Activated CD4-positive, CD25-positive, alpha-beta regulatory T cell treated with anti-CD3 and anti-CD28 coated beads, Interleukin-2, amount 50 U/mL, for 24 hours (primary cell): ENCODE measurements around the gene LSM4.

Experiments used
- ATAC-seq, 2 donors: fragments of 150-1000 bp; cut with Tn5 transposase; one replicate each; pipeline ENCODE4 v1.10.0; 2021; ENCODE audit warnings: mild to moderate bottlenecking in 1 of 2, moderate library complexity in 1 of 2

Gene LSM4

DNA sequence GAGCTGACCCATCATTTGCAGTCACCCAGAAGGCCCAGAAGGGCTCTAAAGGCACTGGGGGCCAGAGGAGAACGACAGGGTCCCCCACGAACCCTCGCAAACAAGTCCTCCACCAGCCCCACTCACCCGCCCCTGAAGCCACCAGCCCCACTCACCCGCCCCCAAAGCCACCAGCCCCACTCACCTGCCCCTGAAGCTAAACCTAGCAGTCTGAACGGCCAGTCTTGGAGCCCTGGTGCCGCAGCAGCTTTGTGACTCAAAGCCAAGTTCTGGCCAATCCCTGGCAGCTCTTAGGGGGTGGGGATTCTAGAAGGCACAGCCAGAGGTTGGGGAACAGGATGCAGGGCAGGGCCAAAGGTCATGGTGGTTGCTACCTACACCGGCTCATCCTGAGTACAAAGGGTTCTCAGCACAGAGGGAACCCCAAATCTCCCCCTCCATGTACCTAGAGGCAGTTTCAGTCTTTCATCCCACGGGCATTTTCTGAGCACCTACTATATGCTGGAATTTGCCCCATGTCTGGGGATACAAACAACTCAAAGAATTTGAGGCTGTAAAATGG, 48.6 kb downstream of the LSM4 start, which contains the start of gene IQCN:
Gene IQCN, minus strand, starts transcription at position 234 of the 562 bp plus-strand sequence. CDS start 4,974 bp downstream, outside the sequence.
- peak in 1 of 2 donors; percentile 11 for ATAC-seq

DNA sequence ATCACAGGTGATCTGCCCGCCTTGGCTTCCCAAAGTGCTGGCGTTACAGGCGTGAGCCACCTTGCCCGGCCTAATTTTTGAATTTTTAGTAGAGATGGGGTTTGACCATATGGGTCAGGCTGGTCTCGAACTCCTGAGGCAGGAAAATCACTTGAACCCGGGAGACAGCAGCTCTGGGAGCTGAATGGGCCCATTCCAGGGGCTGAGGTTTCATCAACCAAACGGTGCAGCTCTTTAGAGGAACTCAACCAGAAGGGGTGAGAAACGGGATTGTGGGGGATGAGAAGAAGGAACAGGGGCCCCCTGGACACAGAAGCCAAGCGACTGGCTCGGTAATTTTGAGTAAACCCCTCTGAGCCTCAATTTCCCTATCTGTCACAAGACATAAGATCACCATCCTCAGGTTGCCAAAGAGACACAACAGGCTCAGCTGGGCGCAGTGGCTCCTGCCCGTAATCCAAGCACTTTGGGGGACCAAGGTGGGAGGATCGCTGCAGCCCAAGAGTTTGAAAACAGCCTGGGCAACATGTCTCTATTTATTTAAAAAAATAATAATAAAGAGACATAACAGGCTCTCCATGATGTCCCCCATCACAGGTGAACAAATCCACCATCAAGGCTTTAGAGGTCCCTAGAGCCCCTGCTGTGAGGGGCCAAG, 49.2 kb downstream of the LSM4 start:
- no peak for ATAC-seq

DNA sequence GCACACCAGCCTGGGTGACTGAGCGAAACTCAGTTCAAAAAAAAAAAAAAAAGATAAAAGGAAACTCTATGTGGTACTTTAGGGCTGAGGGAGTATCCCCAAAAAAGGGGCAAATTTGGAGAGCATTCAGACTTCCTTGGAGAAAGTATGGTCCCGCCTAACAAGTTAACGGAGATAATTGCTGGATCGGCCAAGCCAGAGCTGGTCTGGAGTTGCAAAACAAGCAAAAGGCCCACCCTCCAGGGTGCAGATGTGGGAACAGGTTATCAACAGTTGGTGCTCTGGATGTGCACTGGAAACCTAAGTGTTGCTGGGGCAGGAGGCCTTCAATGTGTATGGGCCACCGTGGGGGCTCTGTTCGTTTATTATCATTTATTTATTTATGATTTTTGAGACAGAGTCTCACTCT, 51.4 kb downstream of the LSM4 start:
- ATAC-seq: no peak

DNA sequence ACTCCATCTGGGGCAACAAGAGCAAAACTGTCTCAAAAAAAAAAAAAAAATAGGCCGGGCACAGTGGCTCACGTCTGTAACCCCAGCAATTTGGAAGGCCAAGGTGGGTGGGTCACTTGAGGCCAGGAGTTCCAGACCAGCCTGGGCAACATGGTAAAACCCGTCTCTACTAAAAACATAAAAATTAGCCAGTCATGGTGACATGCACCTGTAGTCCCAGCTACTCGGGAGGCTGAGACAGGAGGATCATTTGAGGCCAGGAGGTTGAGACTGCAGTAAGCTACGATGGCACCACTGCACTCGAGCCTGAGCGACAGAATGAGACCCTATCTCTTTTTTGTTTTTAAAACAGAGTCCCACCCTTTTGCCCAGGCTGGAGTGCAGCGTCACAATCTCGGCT, 52.5 kb downstream of the LSM4 start:
- no peak for ATAC-seq

DNA sequence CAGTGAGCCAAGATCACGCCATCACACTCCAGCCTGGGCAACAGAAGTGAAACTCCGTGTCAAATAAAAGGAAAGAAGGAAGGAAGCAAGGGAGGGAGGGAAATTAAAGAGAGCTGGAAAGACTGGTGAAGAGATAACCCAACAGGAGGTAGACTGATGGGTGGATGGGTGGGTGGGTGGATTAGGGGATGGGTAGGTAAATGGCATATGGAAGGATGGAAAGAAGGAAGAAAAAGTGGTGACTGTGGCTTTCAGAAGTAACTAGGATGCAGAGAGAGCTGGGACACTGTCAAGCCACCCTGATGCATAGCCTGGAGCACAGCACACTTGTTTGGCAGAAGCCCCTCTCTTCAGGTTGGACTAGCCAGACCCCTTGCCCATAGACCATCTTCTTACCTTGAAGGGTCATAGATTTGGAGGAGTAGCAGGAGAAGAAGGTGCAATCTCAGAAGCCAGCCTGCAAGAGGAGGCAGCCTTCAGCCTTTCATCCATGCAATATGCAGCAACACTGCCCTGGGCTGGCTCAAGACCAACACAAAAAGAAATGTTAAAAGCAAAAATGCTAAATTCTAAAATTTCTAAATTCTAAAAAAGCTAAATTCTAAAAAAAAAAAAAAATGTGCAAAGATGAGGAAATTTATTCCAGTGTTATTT, 53.7 kb downstream of the LSM4 start:
- no peak for ATAC-seq

DNA sequence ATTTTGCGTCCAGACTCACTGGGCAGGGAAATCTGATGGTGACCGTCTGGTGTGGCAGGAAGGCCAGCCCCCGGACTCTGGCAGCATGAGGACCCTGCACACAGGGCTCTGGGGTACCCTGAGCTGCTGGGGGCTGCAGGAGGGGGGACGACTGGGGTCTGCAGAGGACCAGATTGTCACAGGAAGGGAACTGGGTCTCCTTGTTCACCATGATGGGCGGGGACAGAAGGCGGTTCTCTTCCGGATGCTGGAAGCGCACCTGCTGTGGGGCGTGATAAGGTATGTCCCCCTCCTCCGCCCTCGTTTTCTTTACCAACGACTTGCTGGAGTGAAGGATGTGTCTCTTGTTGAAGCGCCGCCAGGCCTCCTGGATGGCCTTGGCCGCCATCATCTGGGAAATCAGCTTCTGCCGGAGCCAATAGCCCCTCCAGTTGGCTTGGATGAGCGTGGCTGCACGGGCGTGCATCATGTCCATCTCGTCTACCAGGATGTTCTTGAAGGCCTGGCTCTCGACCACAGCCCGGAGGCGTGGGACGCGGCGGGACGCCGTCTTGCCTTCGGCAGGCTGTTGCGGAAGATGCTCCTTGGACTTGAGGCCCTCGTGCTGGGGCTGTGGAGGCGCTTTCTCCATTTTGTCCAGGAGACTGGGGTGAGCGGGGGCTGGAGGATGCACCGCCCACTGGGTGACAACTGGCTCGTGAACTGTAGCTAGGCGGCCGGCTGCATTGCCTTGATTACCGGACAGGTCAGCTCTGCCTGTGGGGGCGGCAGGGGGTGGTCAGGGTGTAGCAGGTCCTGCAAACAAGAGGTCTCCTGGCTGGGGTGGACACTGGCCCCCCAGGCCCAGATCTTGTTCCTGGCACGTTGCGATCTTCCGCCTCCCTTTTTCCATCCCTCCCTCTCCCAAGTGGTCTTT, 55.8 kb downstream of the LSM4 start:
- ATAC-seq: no peak

DNA sequence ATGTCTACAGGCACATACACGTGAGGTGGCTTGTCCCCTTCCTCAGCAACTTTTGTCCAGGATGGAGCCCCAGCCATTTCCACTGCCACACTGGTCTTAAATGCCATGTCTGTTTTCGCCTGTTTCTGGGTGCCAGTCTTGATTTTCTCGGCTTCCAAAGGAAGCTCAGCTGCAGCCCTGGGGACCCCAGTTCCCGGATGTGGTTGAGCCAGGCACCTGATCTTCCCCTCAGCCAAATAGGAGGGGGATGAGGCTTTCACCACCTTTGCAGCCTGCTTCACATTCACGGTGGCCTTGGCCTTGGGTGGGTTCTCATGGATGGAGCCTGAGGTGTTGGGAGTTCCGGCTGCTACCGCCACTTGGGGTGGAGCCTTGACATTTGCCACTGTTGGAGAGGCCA, 57.3 kb downstream of the LSM4 start:
- no peak for ATAC-seq

DNA sequence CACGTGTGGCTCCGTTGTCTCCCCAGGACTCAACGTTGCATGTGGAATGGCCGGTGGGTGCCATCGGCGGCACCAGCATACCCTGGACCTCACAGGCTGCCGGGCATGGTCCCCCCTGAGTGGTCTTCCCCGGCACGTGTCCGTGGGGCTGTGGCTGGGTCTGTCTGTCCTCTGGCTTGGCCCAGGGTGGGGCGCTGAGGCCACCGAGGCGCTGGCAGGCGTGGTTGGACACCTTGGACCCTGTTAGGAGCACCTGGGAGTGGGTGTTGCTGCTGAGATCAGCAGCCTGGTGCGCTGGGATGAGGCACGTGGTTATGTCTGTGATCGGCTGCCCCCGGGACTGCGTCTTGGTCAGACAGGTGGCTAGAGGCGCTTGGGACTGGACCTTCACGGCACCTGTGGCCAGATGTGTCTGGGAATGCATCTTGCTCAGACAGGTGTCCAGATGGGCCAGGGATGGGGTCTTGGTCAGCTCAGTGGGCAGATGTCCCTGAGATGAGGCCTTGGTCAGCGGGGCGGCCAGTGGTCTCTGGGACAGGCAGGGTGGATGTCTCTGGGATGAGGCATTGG, 57.8 kb downstream of the LSM4 start:
- no peak for ATAC-seq

DNA sequence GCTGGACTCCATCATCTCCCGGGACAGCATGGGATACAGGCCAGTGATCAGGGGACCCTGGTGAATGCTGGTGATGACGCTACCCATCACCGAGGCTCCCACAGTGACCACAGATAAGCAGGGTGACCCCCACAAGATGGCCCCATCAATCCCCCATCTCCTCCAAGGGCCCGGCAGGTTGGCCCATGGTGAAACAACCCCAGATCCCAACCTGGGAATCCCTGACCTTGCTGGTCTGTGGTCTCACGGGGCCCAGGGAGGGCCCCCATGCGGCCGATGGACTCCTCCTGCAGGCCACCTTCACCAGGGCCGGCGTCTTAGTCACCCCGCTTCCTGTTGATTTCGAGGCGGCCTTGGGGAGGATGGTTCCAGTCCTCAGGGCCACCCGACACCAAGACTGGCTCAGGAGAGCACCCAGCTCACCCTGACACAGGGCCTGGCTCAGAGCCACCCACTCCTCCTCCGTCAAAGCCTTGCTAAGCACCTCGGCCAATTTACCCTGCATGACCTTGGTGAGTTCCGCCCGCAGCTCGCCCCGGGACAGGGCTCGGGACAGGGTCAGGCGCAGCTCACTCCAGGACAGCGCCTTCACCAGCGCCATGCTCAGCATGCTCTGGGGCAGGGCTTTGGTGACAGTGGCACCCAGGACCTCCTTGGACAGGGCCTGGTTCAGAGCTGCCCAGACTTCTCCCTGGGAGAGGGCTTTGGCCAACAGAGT, 58.6 kb downstream of the LSM4 start:
- no peak for ATAC-seq

DNA sequence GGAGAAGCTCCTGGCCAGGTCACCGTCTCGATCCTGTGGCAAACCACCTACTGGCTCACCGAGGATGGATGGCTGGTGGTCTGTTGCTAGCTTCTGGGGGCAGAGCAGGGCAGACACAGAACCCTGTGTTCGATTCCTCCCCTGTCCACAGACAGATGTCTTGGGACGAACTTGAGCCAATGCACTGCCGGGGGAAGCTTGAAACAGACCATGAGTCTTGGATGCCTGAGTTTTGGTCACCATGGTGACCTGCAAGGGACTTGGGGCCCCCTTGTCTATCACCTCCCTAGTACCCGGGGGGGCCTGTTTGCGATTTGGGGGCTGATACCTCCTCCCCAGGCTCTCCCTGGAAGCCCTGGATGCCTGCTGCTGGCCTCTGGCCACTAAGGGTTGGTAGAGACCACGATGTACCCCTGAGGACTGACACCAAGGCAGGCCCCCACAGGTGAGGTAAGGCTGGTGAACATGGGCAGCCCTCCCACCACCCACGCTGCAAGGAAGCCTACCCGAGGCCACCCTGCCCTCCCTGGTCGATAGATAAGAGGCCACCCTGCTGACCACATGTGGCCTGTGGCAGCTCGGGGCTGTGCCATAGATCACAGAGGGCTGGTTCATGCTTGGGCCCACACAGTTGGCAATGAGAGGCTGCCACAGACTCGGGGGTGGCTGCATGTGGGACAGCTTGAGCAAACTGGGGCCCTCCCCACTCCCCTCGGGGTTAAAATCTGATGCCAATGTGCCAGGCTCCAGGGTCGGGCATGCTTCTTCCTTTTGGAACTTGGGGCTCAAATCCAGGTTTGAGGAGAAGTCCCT, 59.3 kb downstream of the LSM4 start:
- no peak for ATAC-seq

DNA sequence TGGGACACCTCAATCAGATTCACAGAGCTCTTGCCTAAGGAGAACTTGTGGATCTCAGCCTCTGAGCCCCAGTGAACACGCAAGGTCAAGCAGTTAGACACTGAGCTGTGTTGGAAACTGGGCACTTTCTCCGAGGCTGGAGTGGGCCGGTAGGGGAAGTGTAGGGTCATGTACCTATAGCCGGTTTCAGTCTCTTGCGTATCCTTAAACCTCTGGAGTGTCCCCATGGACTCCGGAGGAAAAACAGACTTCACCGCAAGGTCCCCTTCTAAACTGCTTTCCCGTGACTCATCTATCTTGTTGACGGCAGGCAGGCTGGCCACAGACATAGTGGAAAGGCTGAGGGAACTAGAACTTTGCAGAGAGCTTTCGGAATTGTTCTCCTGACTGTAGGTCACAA, 60.0 kb downstream of the LSM4 start:
- ATAC-seq: no peak

DNA sequence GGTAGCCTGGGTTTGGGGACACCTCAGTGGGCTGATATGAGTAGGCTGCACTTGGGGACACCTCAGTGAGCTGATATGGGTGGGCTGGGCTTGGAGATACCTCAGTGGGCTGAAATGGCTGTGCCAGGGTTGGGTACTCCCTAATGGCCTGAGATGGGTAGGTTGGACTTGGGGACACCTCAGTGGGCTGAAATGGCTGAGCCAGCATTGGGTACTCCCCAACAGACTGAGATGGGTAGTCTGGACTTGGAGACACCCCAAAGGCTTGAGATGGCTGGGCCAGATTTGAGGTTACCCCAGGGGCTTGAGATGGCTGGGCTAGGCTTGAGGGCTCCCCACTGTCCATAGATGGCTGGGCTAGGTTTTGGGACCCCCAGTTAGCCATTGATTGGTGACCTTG, 60.7 kb downstream of the LSM4 start:
- no peak for ATAC-seq

DNA sequence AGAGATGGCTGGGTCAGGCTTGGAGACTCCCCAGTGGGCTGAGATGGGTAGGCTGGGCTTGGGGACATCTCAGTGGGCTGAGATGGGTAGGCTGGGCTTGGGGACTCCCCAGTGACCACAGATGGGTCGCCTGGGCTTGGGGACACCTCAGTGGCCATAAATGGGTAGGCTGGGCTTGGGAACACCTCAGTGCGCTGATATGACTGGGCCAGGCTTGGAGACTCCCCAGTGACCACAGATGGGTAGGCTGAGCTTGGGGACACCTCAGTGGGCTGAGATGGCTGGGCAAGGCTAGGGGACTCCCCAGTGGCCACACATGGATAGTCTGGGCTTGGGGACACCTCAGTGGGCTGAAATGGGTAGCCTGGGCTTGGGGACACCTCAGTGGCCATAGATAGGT, 61.4 kb downstream of the LSM4 start:
- ATAC-seq: no peak

DNA sequence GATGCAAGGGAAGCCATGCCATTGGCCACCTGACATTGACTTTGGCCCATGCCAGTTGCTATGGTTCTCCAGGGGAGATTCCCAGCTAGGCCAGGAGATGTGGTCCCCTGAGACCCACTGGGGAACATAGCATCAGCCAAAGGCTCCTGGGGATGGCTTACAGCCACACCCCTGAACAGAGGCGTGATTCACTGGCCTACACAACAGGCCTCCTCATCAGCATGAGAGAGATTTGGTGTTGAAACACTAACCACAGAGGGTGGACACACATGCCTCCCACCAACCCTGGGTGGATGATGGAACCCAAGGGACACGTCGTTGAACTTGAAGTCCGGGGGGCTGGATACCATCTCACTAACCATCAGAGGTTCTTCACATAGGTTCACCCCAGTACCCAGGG, 63.0 kb downstream of the LSM4 start:
- ATAC-seq: no peak

DNA sequence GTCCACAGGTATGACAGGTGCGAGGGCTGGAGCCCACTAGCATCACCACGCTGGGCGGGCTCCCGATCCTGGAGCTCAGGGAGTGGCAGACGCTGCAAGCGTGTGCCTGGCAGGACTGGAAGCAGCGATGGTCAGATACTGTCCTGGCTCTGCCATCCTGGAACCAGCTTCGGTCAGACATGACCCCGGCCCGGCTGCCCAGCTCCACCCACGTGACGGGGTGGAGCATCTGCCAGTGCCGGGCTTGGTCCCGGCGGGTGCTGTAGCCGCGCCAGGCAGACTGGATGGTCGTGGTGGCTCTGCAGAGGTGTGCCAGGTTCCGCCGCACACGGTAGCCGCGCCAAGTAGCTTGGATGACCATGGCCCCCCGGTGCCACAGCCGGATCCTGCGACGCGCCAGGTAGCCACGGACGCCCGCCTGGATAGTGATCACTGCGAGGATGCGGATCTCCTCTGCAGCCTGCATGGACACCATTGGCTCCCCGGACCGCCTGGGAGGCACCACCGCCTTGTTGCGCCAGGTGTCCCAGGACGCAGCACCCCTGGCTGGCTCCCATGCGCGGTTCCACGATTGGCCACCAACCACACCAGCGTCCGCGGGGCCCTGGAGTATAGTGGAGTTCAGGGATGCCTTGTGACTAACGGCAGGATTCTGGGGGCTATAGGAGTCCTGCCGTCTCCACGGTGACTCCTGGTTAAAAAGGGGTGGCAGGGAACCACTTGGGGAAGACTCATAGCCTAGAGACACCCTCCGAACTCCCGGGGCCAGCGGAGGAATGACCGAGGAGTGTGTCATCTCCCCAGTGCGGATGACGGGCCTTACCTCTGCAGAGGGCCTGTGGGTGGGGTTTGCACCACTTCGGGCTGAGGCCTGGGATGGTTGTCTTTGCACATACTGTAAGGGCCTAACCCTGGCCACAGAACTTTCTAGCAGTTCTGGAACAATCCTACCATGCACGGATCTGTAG, 65.1 kb downstream of the LSM4 start:
- no peak for ATAC-seq
